Heart right ventricle (tissue), 16 donors: Measurements from ENCODE around the gene TMEM42. TPM values are rescaled to one million over a fixed set of nuclear protein-coding genes. Genes with fewer than 3 reads are reported as not detected.

Experiments
- ATAC-seq, 8 donors: fragments of 200-7000 bp; cut with Tn5 transposase; one replicate each; pipeline ENCODE4 v1.9.1; 2020; ENCODE audit warnings: mild to moderate bottlenecking in 8 of 8, moderate library complexity in 8 of 8, moderate number of reproducible peaks in 1 of 8
- DNase-seq, 2 donors: peaks; one replicate each; pipeline ENCODE4 v3.0.0-alpha.2; 2020
- H3K27ac ChIP-seq, 10 donors: fragments of 200-600 bp; sonication (generic) in 2 of 10; one replicate each; pipeline versions ENCODE4 v1.5.0 to v1.8.0; 2020 to 2022; ENCODE audit warnings: mild to moderate bottlenecking in 3 of 10
- H3K27me3 ChIP-seq, 7 donors: fragments of 200-600 bp; one replicate each; pipeline ENCODE4 v1.8.0; 2021 to 2022; ENCODE audit warnings: mild to moderate bottlenecking in 2 of 7
- H3K36me3 ChIP-seq, 9 donors: fragments of 200-600 bp; sonication (generic) in 1 of 9; one replicate each; pipeline versions ENCODE4 v1.5.0 to v1.8.0; 2020 to 2022; ENCODE audit warnings: mild to moderate bottlenecking in 2 of 9
- H3K4me1 ChIP-seq, 9 donors: fragments of 200-600 bp; sonication (generic) in 1 of 9; one replicate each; pipeline versions ENCODE4 v1.5.0 to v1.8.0; 2020 to 2022; ENCODE audit warnings: mild to moderate bottlenecking in 4 of 9
- H3K4me3 ChIP-seq, 10 donors: fragments of 200-600 bp; sonication (generic) in 2 of 10; one replicate each; pipeline versions ENCODE4 v1.5.0 to v1.8.0; 2020 to 2022; ENCODE audit warnings: mild to moderate bottlenecking in 7 of 10, moderate library complexity in 2 of 10
- H3K9me3 ChIP-seq, 11 donors: fragments of 200-600 bp in 10 of 11; sonication (generic) in 2 of 11; one replicate each; pipeline versions ENCODE4 v1.5.0 to v1.8.0; 2013 to 2022; ENCODE audit warnings: mild to moderate bottlenecking in 2 of 11, control low read depth in 1 of 11, moderate library complexity in 1 of 11
- WGBS, 2 donors: extraction: QIAGEN DNeasy Blood & Tissue Kit; methylation state at CpG; one replicate each; pipeline ENCODE4 v1.1.7; 2013; ENCODE audit warnings: inconsistent platforms in 1 of 2; 5-methylcytosine and 5-hydroxymethylcytosine counted together
- intact Hi-C, 10 donors: fragments of 100-400 bp; cut with DNase I; formaldehyde crosslinking; loops; one replicate each; pipeline versions ENCODE4 v1.11.1 to v1.14.2; 2022
- polyA plus RNA-seq, 2 donors: library from polyadenylated mRNA; stranded (reverse); fragments of 200-250 nt; gene quantifications; one replicate each; pipeline ENCODE4 v1.2.3, GENCODE V29; 2013
- total RNA-seq, 10 donors: library from RNA; stranded (reverse); fragmentation: NEBNext Ultra II Directional in 3 of 10; extraction: Animal tissue kit (Norgen Biotek cat#: 25700) in 3 of 10; gene quantifications; one replicate each; pipeline versions ENCODE4 v1.2.1 to v1.2.4, GENCODE V29; 2021 to 2023
- TF ChIP-seq, protein P1 (sequence below), 9 donors: fragments of 200-600 bp; sonication (generic) in 2 of 9; IDR thresholded peaks; one replicate each; pipeline versions ENCODE4 v1.5.0 to v1.8.0; 2021 to 2022; ENCODE audit warnings: antibody characterized with exemption in 9 of 9, mild to moderate bottlenecking in 5 of 9, moderate library complexity in 1 of 9
- donor health status: Arrhythmogenic right ventricular cardiomyopathy.
- donor health status: ischemic (EF 13 %, LVEDD 7.1; RV severe dilation, severe dysfunction).
- donor health status: healthy with polysubstance abuse.
- donor health status: DM: no; HTN: yes; CAD: no.
- donor health status: DM: no; HTN: no; CAD: no.
- donor health status: ischemic (EF 25% LVEDD 6.9; RV normal size, moderate dysfunction).
- donor health status: ischemic (EF 25% LVEDD 5.7; RV mildly dilated, moderate dysfunction).
- donor health status: healthy.
- donor health status: DM: yes; HTN: yes; CAD: no.
- donor health status: Ischemic cardiomyopathy.
- donor health status: ischemic (EF 35%, LVEDD 5.7; RV mildly dilated, moderate dysfunction).
- donor health status: nonischemic (EF 11% LVEDD 7.7; RV severe dilation, severe dysfunction).
- donor health status: DM: yes; HTN: yes; CAD: no.
- donor health status: PGD.
- donor health status: ischemic (EF 29% LVEDD 5.4; RV normal size, mild dysfunction).
- donor health status: nonischemic (EF 23%, LVEDD 6.1; RV moderate dilation, normal function).

The TMEM42 gene
- total and polyA plus RNA-seq, 12 donors, result 8.4 to 18.7 (median 11.6) TPM

DNA sequence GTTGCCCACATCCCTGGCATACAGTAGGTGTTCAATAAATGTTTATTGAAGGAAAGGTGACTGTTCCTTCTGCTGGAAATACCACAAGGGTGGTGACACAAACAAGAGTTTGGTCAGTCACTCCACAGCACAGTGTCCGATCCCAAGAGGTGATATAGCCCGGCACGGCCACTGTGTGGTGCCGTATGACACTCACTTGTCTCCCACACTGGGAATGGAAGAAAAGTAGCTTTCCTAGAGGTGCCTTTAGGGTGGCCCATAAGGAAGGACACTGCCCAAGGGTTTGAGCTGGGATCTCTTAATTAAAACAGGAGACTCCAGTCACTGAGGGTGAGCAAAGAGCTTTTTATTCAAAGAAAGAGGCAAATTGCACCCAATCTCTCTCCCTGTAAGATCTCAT, 53.2 kb downstream of the TMEM42 start:
- WGBS, 2 donors, result 50 to 69% methylated on average over 4 of the region's 4 CpGs

More for the DNA sequence above, 53.2 kb downstream of the TMEM42 start:
- Histone ChIP-seq H3K9me3 (no peaks in the 10 kb centered on the region), H3K4me1 (peaks cover 0 to 15% (median 7%) of the 10 kb centered on the region in 9 donors), H3K27ac (no peak overlapping the region), H3K36me3 (peaks cover 0 to 27% (median 0%) of the 10 kb centered on the region in 9 donors), H3K4me3 (no peak overlapping the region), H3K27me3 (peaks cover 0 to 6% (median 0%) of the 10 kb centered on the region in 7 donors)
- ATAC-seq (peak in 6 of 8 donors; percentile 24 to 58 (median 36)), DNase-seq (no peak)
- intact Hi-C loops, result loop anchor here (2.0 to 5.0 kb wide), 3 partner anchors 378 to 383 kb away; no protein-coding TSS in a partner anchor
- TF ChIP-seq, protein P1, sequence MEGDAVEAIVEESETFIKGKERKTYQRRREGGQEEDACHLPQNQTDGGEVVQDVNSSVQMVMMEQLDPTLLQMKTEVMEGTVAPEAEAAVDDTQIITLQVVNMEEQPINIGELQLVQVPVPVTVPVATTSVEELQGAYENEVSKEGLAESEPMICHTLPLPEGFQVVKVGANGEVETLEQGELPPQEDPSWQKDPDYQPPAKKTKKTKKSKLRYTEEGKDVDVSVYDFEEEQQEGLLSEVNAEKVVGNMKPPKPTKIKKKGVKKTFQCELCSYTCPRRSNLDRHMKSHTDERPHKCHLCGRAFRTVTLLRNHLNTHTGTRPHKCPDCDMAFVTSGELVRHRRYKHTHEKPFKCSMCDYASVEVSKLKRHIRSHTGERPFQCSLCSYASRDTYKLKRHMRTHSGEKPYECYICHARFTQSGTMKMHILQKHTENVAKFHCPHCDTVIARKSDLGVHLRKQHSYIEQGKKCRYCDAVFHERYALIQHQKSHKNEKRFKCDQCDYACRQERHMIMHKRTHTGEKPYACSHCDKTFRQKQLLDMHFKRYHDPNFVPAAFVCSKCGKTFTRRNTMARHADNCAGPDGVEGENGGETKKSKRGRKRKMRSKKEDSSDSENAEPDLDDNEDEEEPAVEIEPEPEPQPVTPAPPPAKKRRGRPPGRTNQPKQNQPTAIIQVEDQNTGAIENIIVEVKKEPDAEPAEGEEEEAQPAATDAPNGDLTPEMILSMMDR (IDR thresholded peaks at IDR 0.05), result peak in 4 of 9 donors; percentile 17 to 35 (median 24)

Other genes starting within 250 kb of the TMEM42 start
- 10 to 100 TPM; 11.2 to 14.8 (median 12.9) TPM for gene ZNF197, start 236.9 kb upstream of the TMEM42 start, total RNA-seq
- gene ZNF197, start 236.9 kb upstream of the TMEM42 start, polyA plus RNA-seq, result 1 to 10 TPM; 4.5 to 9.4 TPM
- gene ZNF35, start 213.2 kb upstream of the TMEM42 start, total RNA-seq, result 10 to 100 TPM in 1 of 10 donors, 1 to 10 TPM in 9; 4.8 to 10.2 (median 6.4) TPM
- 1 to 10 TPM; 4.1 to 4.5 TPM for gene ZNF35, start 213.2 kb upstream of the TMEM42 start, polyA plus RNA-seq
- 1 to 10 TPM; 2.8 to 4.6 (median 3.5) TPM for gene ZNF502, start 149.3 kb upstream of the TMEM42 start, total RNA-seq
- 1 to 10 TPM; 1.9 to 2.9 TPM for gene ZNF502, start 149.3 kb upstream of the TMEM42 start, polyA plus RNA-seq
- 1 to 10 TPM; 3.0 to 8.7 (median 4.8) TPM for gene ZNF501, start 132.3 kb upstream of the TMEM42 start, total RNA-seq
- gene ZNF501, start 132.3 kb upstream of the TMEM42 start, polyA plus RNA-seq, result 1 to 10 TPM; 1.5 to 1.7 TPM
- 10 to 100 TPM; 27.7 to 36.6 (median 34.8) TPM for gene KIAA1143, start 100.3 kb upstream of the TMEM42 start, total RNA-seq
- 10 to 100 TPM in 1 of 2 donors, 1 to 10 TPM in 1; 9.9 to 11.3 TPM for gene KIAA1143, start 100.3 kb upstream of the TMEM42 start, polyA plus RNA-seq
- 1 to 10 TPM in 1 of 10 donors, under 1 TPM in 9; 0.17 to 1.9 (median 0.50) TPM for gene KIF15, start 100.1 kb upstream of the TMEM42 start, total RNA-seq
- under 1 TPM; 0.22 to 0.32 TPM for gene KIF15, start 100.1 kb upstream of the TMEM42 start, polyA plus RNA-seq
- not detected for gene TGM4, start 12.7 kb downstream of the TMEM42 start, total RNA-seq
- not detected for gene TGM4, start 12.7 kb downstream of the TMEM42 start, polyA plus RNA-seq
- gene ZDHHC3, start 114.3 kb downstream of the TMEM42 start, total RNA-seq, result 10 to 100 TPM; 35.0 to 52.2 (median 43.1) TPM
- 10 to 100 TPM; 19.0 to 30.7 TPM for gene ZDHHC3, start 114.3 kb downstream of the TMEM42 start, polyA plus RNA-seq
- gene EXOSC7, start 114.3 kb downstream of the TMEM42 start, total RNA-seq, result 10 to 100 TPM; 24.2 to 35.4 (median 31.5) TPM
- 10 to 100 TPM; 32.8 to 39.9 TPM for gene EXOSC7, start 114.3 kb downstream of the TMEM42 start, polyA plus RNA-seq
- gene CLEC3B, start 164.4 kb downstream of the TMEM42 start, total RNA-seq, result 10 to 100 TPM; 34.8 to 72.9 (median 54.3) TPM
- 100 to 1,000 TPM; 179 to 355 TPM for gene CLEC3B, start 164.4 kb downstream of the TMEM42 start, polyA plus RNA-seq